HG03520 (cell line): Measurements from ENCODE around the gene MOCOS.
"Not testable (repeated sequence)": the region's sequence is repeated elsewhere in the genome, so short reads cannot be mapped to it uniquely, and the experiment has no call there.

Experiments used
- ATAC-seq: cut with Tn5 transposase; IDR thresholded peaks from one replicate; pipeline ENCODE4 v1.9.1; 2021; ENCODE audit warnings: mild to moderate bottlenecking, moderate library complexity; ENCODE audit not compliant: unreplicated experiment

Gene MOCOS

GRCh38 chr18:36200354-36200771 lies 13.1 kb downstream of the MOCOS start:
- no peak for ATAC-seq

- ATAC-seq, result no peak
Measured at GRCh38 chr18:36201765-36202164, 14.5 kb downstream of the MOCOS start.

- ATAC-seq, result no peak
Measured at GRCh38 chr18:36203360-36203895, 16.1 kb downstream of the MOCOS start.

GRCh38 chr18:36205166-36205565 lies 17.9 kb downstream of the MOCOS start:
- ATAC-seq, result no peak

- no peak for ATAC-seq
Measured at GRCh38 chr18:36207303-36207702, 20.0 kb downstream of the MOCOS start.

- ATAC-seq, result not testable (repeated sequence)
Measured at GRCh38 chr18:36207969-36208368, 20.7 kb downstream of the MOCOS start.

GRCh38 chr18:36211612-36212065 lies 24.3 kb downstream of the MOCOS start:
- no peak for ATAC-seq

GRCh38 chr18:36212301-36213171 lies 25.2 kb downstream of the MOCOS start:
- no peak for ATAC-seq

GRCh38 chr18:36214811-36215210 lies 27.5 kb downstream of the MOCOS start:
- no peak for ATAC-seq

GRCh38 chr18:36215577-36215976 lies 28.3 kb downstream of the MOCOS start:
- no peak for ATAC-seq

- no peak for ATAC-seq
Measured at GRCh38 chr18:36217348-36217747, 30.1 kb downstream of the MOCOS start.

GRCh38 chr18:36229188-36229587 lies 41.9 kb downstream of the MOCOS start:
- ATAC-seq, result no peak

- ATAC-seq, result not testable (repeated sequence)
Measured at GRCh38 chr18:36240510-36240909, 53.2 kb downstream of the MOCOS start.

GRCh38 chr18:36241831-36242230 lies 54.5 kb downstream of the MOCOS start:
- no peak for ATAC-seq

- no peak for ATAC-seq
Measured at GRCh38 chr18:36247036-36247435, 59.7 kb downstream of the MOCOS start.

- ATAC-seq, result no peak
Measured at GRCh38 chr18:36249392-36249791, 62.1 kb downstream of the MOCOS start.

GRCh38 chr18:36250827-36251226 lies 63.5 kb downstream of the MOCOS start:
- ATAC-seq, result no peak

- no peak for ATAC-seq
Measured at GRCh38 chr18:36255072-36255698, 67.9 kb downstream of the MOCOS start.

GRCh38 chr18:36256094-36256493 lies 68.8 kb downstream of the MOCOS start:
- ATAC-seq, result no peak

GRCh38 chr18:36262971-36263370 lies 75.7 kb downstream of the MOCOS start:
- no peak for ATAC-seq

GRCh38 chr18:36264283-36264682 lies 77.0 kb downstream of the MOCOS start:
- no peak for ATAC-seq

GRCh38 chr18:36265015-36265414 lies 77.7 kb downstream of the MOCOS start:
- ATAC-seq, result no peak
